ENCODE results near the gene ADAMTSL1.

Gene ADAMTSL1

GRCh38 chr9:18604767-18605730 lies 131.1 kb downstream of the ADAMTSL1 start:
- no peak overlapping the region for H3K4me3 ChIP-seq (replicated peaks in 1 of 2; ENCODE audit: low read depth in 2 of 2, low read length in 2 of 2)
- DNase-seq (ENCODE audit: low read depth in 2 of 2): no peak
- TF ChIP-seq, protein P1, sequence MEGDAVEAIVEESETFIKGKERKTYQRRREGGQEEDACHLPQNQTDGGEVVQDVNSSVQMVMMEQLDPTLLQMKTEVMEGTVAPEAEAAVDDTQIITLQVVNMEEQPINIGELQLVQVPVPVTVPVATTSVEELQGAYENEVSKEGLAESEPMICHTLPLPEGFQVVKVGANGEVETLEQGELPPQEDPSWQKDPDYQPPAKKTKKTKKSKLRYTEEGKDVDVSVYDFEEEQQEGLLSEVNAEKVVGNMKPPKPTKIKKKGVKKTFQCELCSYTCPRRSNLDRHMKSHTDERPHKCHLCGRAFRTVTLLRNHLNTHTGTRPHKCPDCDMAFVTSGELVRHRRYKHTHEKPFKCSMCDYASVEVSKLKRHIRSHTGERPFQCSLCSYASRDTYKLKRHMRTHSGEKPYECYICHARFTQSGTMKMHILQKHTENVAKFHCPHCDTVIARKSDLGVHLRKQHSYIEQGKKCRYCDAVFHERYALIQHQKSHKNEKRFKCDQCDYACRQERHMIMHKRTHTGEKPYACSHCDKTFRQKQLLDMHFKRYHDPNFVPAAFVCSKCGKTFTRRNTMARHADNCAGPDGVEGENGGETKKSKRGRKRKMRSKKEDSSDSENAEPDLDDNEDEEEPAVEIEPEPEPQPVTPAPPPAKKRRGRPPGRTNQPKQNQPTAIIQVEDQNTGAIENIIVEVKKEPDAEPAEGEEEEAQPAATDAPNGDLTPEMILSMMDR (IDR thresholded peaks at IDR 0.05; ENCODE audit: low read depth, low read length): no peak

- TF ChIP-seq, protein P1 (IDR thresholded peaks at IDR 0.05; ENCODE audit: low read depth, low read length): no peak
- H3K4me3 ChIP-seq (replicated peaks in 1 of 2; ENCODE audit: low read depth in 2 of 2, low read length in 2 of 2): no peak overlapping the region
- peak; percentile 44 to 74 for DNase-seq (ENCODE audit: low read depth in 2 of 2)
Measured at GRCh38 chr9:18605766-18606180, 131.8 kb downstream of the ADAMTSL1 start.

GRCh38 chr9:18606281-18606680 lies 132.3 kb downstream of the ADAMTSL1 start:
- peak in 1 of 2 donors; percentile 39 for DNase-seq (ENCODE audit: low read depth in 2 of 2)

GRCh38 chr9:18606846-18607245 lies 132.9 kb downstream of the ADAMTSL1 start:
- TF ChIP-seq, protein P1 (IDR thresholded peaks at IDR 0.05; ENCODE audit: low read depth, low read length): no peak
- H3K4me3 ChIP-seq (replicated peaks in 1 of 2; ENCODE audit: low read depth in 2 of 2, low read length in 2 of 2): no peak overlapping the region
- DNase-seq (ENCODE audit: low read depth in 2 of 2): peak; percentile 37 to 59

More at GRCh38 chr9:18606281-18606680, 132.3 kb downstream of the ADAMTSL1 start:
- TF ChIP-seq, protein P1 (IDR thresholded peaks at IDR 0.05; ENCODE audit: low read depth, low read length): no peak
- H3K4me3 ChIP-seq (replicated peaks in 1 of 2; ENCODE audit: low read depth in 2 of 2, low read length in 2 of 2): no peak overlapping the region

GRCh38 chr9:18608371-18608770 lies 134.4 kb downstream of the ADAMTSL1 start:
- H3K4me3 ChIP-seq (replicated peaks in 1 of 2; ENCODE audit: low read depth in 2 of 2, low read length in 2 of 2): no peak overlapping the region
- DNase-seq (ENCODE audit: low read depth in 2 of 2): peak in 1 of 2 donors; percentile 34
- TF ChIP-seq, protein P1 (IDR thresholded peaks at IDR 0.05; ENCODE audit: low read depth, low read length): no peak

DNA sequence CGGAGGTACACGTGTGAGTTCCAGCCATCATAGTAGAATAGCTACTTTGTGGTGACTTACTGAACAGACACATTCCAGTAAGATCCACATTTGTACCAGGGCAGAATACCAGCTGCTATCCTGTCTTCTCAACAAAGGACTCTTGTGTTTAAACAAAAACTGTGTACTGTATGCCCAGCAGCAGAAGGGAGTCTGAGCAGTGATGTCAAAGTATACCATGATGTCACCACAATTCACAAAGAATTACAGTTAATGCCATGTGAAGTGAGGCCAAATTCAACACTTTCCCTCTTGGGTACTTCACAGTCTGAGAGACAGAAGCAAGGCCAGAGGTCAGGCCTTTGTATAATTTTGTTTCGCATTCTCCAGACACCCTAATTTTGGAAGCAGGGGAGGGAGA lies 137.0 kb downstream of the ADAMTSL1 start:
- H3K4me3 ChIP-seq (replicated peaks in 1 of 2; ENCODE audit: low read depth in 2 of 2, low read length in 2 of 2): no peak overlapping the region

More for the DNA sequence above, 137.0 kb downstream of the ADAMTSL1 start:
- no peak for DNase-seq (ENCODE audit: low read depth in 2 of 2)
- TF ChIP-seq, protein P1 (IDR thresholded peaks at IDR 0.05; ENCODE audit: low read depth, low read length): no peak
